Heart right ventricle (tissue), 16 donors: ENCODE data around the gene CEP131. TPM values are rescaled to one million over a fixed set of nuclear protein-coding genes. Genes with fewer than 3 reads are reported as not detected.

Experiments used
- ATAC-seq, 8 donors: fragments of 200-7000 bp; cut with Tn5 transposase; one replicate each; pipeline ENCODE4 v1.9.1; 2020; ENCODE audit warnings: mild to moderate bottlenecking in 8 of 8, moderate library complexity in 8 of 8, moderate number of reproducible peaks in 1 of 8
- DNase-seq, 2 donors: peaks; one replicate each; pipeline ENCODE4 v3.0.0-alpha.2; 2020
- H3K27ac ChIP-seq, 10 donors: fragments of 200-600 bp; sonication (generic) in 2 of 10; one replicate each; pipeline versions ENCODE4 v1.5.0 to v1.8.0; 2020 to 2022; ENCODE audit warnings: mild to moderate bottlenecking in 3 of 10
- H3K27me3 ChIP-seq, 7 donors: fragments of 200-600 bp; one replicate each; pipeline ENCODE4 v1.8.0; 2021 to 2022; ENCODE audit warnings: mild to moderate bottlenecking in 2 of 7
- H3K36me3 ChIP-seq, 9 donors: fragments of 200-600 bp; sonication (generic) in 1 of 9; one replicate each; pipeline versions ENCODE4 v1.5.0 to v1.8.0; 2020 to 2022; ENCODE audit warnings: mild to moderate bottlenecking in 2 of 9
- H3K4me1 ChIP-seq, 9 donors: fragments of 200-600 bp; sonication (generic) in 1 of 9; one replicate each; pipeline versions ENCODE4 v1.5.0 to v1.8.0; 2020 to 2022; ENCODE audit warnings: mild to moderate bottlenecking in 4 of 9
- H3K4me3 ChIP-seq, 10 donors: fragments of 200-600 bp; sonication (generic) in 2 of 10; one replicate each; pipeline versions ENCODE4 v1.5.0 to v1.8.0; 2020 to 2022; ENCODE audit warnings: mild to moderate bottlenecking in 7 of 10, moderate library complexity in 2 of 10
- H3K9me3 ChIP-seq, 11 donors: fragments of 200-600 bp in 10 of 11; sonication (generic) in 2 of 11; one replicate each; pipeline versions ENCODE4 v1.5.0 to v1.8.0; 2013 to 2022; ENCODE audit warnings: mild to moderate bottlenecking in 2 of 11, control low read depth in 1 of 11, moderate library complexity in 1 of 11
- WGBS, 2 donors: extraction: QIAGEN DNeasy Blood & Tissue Kit; methylation state at CpG; one replicate each; pipeline ENCODE4 v1.1.7; 2013; ENCODE audit warnings: inconsistent platforms in 1 of 2; 5-methylcytosine and 5-hydroxymethylcytosine counted together
- intact Hi-C, 10 donors: fragments of 100-400 bp; cut with DNase I; formaldehyde crosslinking; loops; one replicate each; pipeline versions ENCODE4 v1.11.1 to v1.14.2; 2022
- polyA plus RNA-seq, 2 donors: library from polyadenylated mRNA; stranded (reverse); fragments of 200-250 nt; gene quantifications; one replicate each; pipeline ENCODE4 v1.2.3, GENCODE V29; 2013
- total RNA-seq, 10 donors: library from RNA; stranded (reverse); fragmentation: NEBNext Ultra II Directional in 3 of 10; extraction: Animal tissue kit (Norgen Biotek cat#: 25700) in 3 of 10; gene quantifications; one replicate each; pipeline versions ENCODE4 v1.2.1 to v1.2.4, GENCODE V29; 2021 to 2023
- TF ChIP-seq, protein P1 (sequence below), 9 donors: fragments of 200-600 bp; sonication (generic) in 2 of 9; IDR thresholded peaks; one replicate each; pipeline versions ENCODE4 v1.5.0 to v1.8.0; 2021 to 2022; ENCODE audit warnings: antibody characterized with exemption in 9 of 9, mild to moderate bottlenecking in 5 of 9, moderate library complexity in 1 of 9
- donor health status: Arrhythmogenic right ventricular cardiomyopathy.
- donor health status: ischemic (EF 13 %, LVEDD 7.1; RV severe dilation, severe dysfunction).
- donor health status: healthy with polysubstance abuse.
- donor health status: DM: no; HTN: yes; CAD: no.
- donor health status: DM: no; HTN: no; CAD: no.
- donor health status: ischemic (EF 25% LVEDD 6.9; RV normal size, moderate dysfunction).
- donor health status: ischemic (EF 25% LVEDD 5.7; RV mildly dilated, moderate dysfunction).
- donor health status: healthy.
- donor health status: DM: yes; HTN: yes; CAD: no.
- donor health status: Ischemic cardiomyopathy.
- donor health status: ischemic (EF 35%, LVEDD 5.7; RV mildly dilated, moderate dysfunction).
- donor health status: nonischemic (EF 11% LVEDD 7.7; RV severe dilation, severe dysfunction).
- donor health status: DM: yes; HTN: yes; CAD: no.
- donor health status: PGD.
- donor health status: ischemic (EF 29% LVEDD 5.4; RV normal size, mild dysfunction).
- donor health status: nonischemic (EF 23%, LVEDD 6.1; RV moderate dilation, normal function).

Gene CEP131
- total and polyA plus RNA-seq, 12 donors: 6.4 to 20.9 (median 8.0) TPM

GRCh38 chr17:81164371-81165245 lies 58.2 kb downstream of the CEP131 start:
- DNase-seq (no peak), ATAC-seq (peak in 3 of 8 donors; percentile 14 to 42 (median 25))
- no peaks in the 10 kb centered on the region for H3K36me3 ChIP-seq
- 70 to 77% methylated on average over 19 of the region's 19 CpGs for whole genome bisulfite sequencing, 2 donors
- intact Hi-C loops: no loop called here
- peak overlapping the region in 2 of 10 donors; percentile 22 to 48 for H3K27ac ChIP-seq
- H3K27me3 ChIP-seq: peaks cover 0 to 45% (median 23%) of the 10 kb centered on the region in 7 donors
- peak overlapping the region in 4 of 10 donors; percentile 48 to 52 (median 49) for H3K4me3 ChIP-seq
- TF ChIP-seq, protein P1, sequence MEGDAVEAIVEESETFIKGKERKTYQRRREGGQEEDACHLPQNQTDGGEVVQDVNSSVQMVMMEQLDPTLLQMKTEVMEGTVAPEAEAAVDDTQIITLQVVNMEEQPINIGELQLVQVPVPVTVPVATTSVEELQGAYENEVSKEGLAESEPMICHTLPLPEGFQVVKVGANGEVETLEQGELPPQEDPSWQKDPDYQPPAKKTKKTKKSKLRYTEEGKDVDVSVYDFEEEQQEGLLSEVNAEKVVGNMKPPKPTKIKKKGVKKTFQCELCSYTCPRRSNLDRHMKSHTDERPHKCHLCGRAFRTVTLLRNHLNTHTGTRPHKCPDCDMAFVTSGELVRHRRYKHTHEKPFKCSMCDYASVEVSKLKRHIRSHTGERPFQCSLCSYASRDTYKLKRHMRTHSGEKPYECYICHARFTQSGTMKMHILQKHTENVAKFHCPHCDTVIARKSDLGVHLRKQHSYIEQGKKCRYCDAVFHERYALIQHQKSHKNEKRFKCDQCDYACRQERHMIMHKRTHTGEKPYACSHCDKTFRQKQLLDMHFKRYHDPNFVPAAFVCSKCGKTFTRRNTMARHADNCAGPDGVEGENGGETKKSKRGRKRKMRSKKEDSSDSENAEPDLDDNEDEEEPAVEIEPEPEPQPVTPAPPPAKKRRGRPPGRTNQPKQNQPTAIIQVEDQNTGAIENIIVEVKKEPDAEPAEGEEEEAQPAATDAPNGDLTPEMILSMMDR (IDR thresholded peaks at IDR 0.05): no peak
- no peaks in the 10 kb centered on the region for H3K9me3 ChIP-seq
- peaks cover 0 to 24% (median 16%) of the 10 kb centered on the region in 9 donors for H3K4me1 ChIP-seq

GRCh38 chr17:81163703-81164370 lies 58.9 kb downstream of the CEP131 start:
- peaks cover 0 to 45% (median 23%) of the 10 kb centered on the region in 7 donors for H3K27me3 ChIP-seq
- H3K4me3 ChIP-seq: no peak overlapping the region
- TF ChIP-seq, protein P1 (IDR thresholded peaks at IDR 0.05): no peak
- H3K27ac ChIP-seq: no peak overlapping the region
- H3K4me1 ChIP-seq: peaks cover 0 to 26% (median 17%) of the 10 kb centered on the region in 9 donors
- no peak for ATAC-seq
- WGBS, 2 donors: 92 to 95% methylated on average over 15 of the region's 15 CpGs
- no peak for DNase-seq
- H3K9me3 ChIP-seq: no peaks in the 10 kb centered on the region
- no peaks in the 10 kb centered on the region for H3K36me3 ChIP-seq
- intact Hi-C loops: no loop called here

DNA sequence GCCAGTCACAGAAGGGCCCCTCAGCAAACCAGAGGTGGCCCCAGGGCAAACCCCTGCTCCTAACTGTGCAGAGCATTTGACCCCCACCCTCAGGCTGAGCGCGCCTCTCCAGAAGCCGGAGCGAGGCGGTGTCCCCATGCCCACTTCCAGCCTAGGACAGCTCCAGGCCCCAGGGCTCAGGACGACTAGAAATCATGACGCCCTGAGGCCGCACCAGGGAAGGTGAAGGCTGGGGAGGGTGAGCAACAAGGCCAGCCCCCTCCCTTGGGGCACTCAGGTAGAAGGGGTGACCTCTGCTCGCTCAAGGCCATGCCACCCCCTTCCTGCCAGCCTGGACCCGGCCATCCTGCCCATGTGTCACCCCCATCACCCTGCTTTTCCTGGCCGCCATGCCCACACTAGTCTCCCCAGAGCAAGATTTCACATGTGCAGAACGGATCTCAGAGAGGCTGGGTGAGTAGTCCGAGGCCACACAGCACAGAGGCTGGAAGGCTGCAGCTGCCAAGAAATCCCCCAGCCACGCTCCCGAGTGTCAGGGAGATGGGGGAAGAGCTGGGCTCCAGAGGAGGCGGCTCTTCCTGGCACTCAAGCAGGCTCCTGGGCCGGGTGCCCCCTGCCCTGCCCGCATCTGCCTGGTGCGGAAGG lies 59.6 kb downstream of the CEP131 start:
- DNase-seq: no peak
- no peak overlapping the region for H3K27ac ChIP-seq
- H3K4me1 ChIP-seq: peaks cover 0 to 26% (median 17%) of the 10 kb centered on the region in 9 donors
- H3K27me3 ChIP-seq: peaks cover 0 to 45% (median 23%) of the 10 kb centered on the region in 7 donors
- 90 to 92% methylated on average over 19 of the region's 19 CpGs for WGBS, 2 donors
- no peak for ATAC-seq
- no peaks in the 10 kb centered on the region for H3K36me3 ChIP-seq
- H3K4me3 ChIP-seq: no peak overlapping the region
- intact Hi-C loops: no loop called here
- H3K9me3 ChIP-seq: no peaks in the 10 kb centered on the region
- TF ChIP-seq, protein P1 (IDR thresholded peaks at IDR 0.05): no peak

DNA sequence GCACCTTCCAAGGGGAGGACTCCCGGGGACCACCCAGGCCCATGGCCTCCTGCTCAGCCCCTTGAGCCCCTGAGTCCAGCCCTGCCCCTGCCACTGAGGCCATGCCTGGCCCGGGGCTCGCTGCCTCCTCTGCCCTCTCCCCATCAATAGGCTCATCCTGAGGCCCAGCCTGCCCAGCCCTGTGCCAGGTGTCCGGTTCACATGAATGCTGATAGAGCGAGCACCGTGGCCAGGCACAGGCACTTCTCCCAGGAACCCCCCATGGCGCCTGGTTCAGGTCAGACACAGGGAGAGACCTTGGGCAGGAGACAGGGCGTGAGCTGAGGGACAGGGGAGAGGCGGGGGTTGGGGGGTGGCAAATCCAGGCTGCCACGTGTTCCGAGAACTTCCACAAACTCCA lies 60.3 kb downstream of the CEP131 start:
- 92 to 95% methylated on average over 11 of the region's 11 CpGs for WGBS, 2 donors
- TF ChIP-seq, protein P1 (IDR thresholded peaks at IDR 0.05): no peak
- ATAC-seq (no peak), DNase-seq (no peak)
- H3K4me3 ChIP-seq: no peak overlapping the region
- H3K36me3 ChIP-seq: no peaks in the 10 kb centered on the region
- no peak overlapping the region for H3K27ac ChIP-seq
- H3K4me1 ChIP-seq: peaks cover 0 to 26% (median 17%) of the 10 kb centered on the region in 9 donors
- intact Hi-C loops: no loop called here
- H3K9me3 ChIP-seq: no peaks in the 10 kb centered on the region
- H3K27me3 ChIP-seq: peaks cover 0 to 39% (median 20%) of the 10 kb centered on the region in 7 donors
